Measurements from ENCODE around the gene DPM3. TPM values are rescaled to one million over a fixed set of nuclear protein-coding genes. Genes with fewer than 3 reads are reported as not detected.
A peak's percentile ranks its signal among the peaks of the same experiment; 100 is the strongest.

DPM3 gene
- total and polyA plus RNA-seq, 2 of the 4 experiments (the other 2 are of a cell fraction), result 29.0 to 129 TPM

- peak within 1 kb of the TSS; percentile 98 for H3K4ac ChIP-seq (ENCODE audit: low read depth, low read length)
- peak within 1 kb of the TSS; percentile 94 to 99 for H4K8ac ChIP-seq (ENCODE audit: low read depth in 2 of 2, low read length in 2 of 2)
- H2BK120ac ChIP-seq (ENCODE audit: low read depth, low read length), result peak within 1 kb of the TSS; percentile 82
- H3K4me1 ChIP-seq (ENCODE audit: control insufficient read depth, insufficient read depth, low read length), result peaks cover 8% of the 10 kb centered on the region; the same call in 1 of the 2 replicates
- peak within 1 kb of the TSS; percentile 86 for H3K56ac ChIP-seq (ENCODE audit: extremely low read depth, insufficient read depth, low read length)
- no peaks in the 10 kb centered on the region for H4K20me1 ChIP-seq (ENCODE audit: insufficient read depth, low read length)
- in situ Hi-C loops (cut with MboI; ENCODE audit: low sequenced_read_pairs), result no loop called here
- BruUV-seq (replicated peaks), result no TSS peak
- peak within 1 kb of the TSS; percentile 71; the same call in 1 of the 3 replicates for H2BK15ac ChIP-seq (ENCODE audit: low read depth, low read length)
- H3K23ac ChIP-seq (ENCODE audit: low read depth, low read length), result peak within 1 kb of the TSS; percentile 92; the same call in 1 of the 2 replicates
- peak within 1 kb of the TSS; percentile 90 for H3K9ac ChIP-seq (ENCODE audit: low read depth, low read length)
- peak within 1 kb of the TSS; percentile 98 for H4K91ac ChIP-seq (ENCODE audit: insufficient read depth, low read depth, low read length)
- H3K27ac ChIP-seq (ENCODE audit: insufficient read depth, low read length), result peak within 1 kb of the TSS; percentile 97
- peaks cover 23 to 44% of the 10 kb centered on the region in 2 experiments for H3K79me1 ChIP-seq (ENCODE audit: low read depth in 1 of 2, low read length in 2 of 2)
- H2AK9ac ChIP-seq (replicated peaks; ENCODE audit: low read depth, low read length, poor library complexity), result peak within 1 kb of the TSS; percentile 97
- peak within 1 kb of the TSS; percentile 99 for H2AFZ ChIP-seq (replicated peaks; ENCODE audit: low read length, poor library complexity)
- H3K4me3 ChIP-seq (ENCODE audit: insufficient read depth, low read depth, low read length), result peak within 1 kb of the TSS; percentile 72
- no peaks in the 10 kb centered on the region for H3K27me3 ChIP-seq (ENCODE audit: control insufficient read depth, insufficient read depth, low read length)
- peaks cover 20% of the 10 kb centered on the region; the same call in 1 of the 2 replicates for H3K9me1 ChIP-seq (ENCODE audit: insufficient read depth, low read length)
- intact Hi-C loops (cut with micrococcal nuclease), result loop anchor here (1.0 kb wide), 1 partner anchor 32 kb away; no protein-coding TSS in a partner anchor
- CTCF ChIA-PET, result no interaction called here
- peak within 1 kb of the TSS; percentile 97 for H3K14ac ChIP-seq (replicated peaks; ENCODE audit: low read depth, low read length)
- peaks cover 9% of the 10 kb centered on the region for H3K36me3 ChIP-seq (ENCODE audit: control insufficient read depth, insufficient read depth, low read length)
- POLR2A ChIA-PET (ENCODE audit: unreplicated experiment), result no interaction called here
- H3K18ac ChIP-seq (ENCODE audit: low read depth, low read length), result peak within 1 kb of the TSS; percentile 89
- 0% methylated on average over 40 of the region's 52 CpGs; no CpG with 5 or more reads in 1 of the 2 experiments for WGBS, 2 experiments (ENCODE audit: extremely low coverage in 2 of 2, insufficient read length in 1 of 2)
- H3K4me2 ChIP-seq (ENCODE audit: low read depth, low read length), result peak within 1 kb of the TSS; percentile 88
- peak within 1 kb of the TSS; percentile 91 for H2BK5ac ChIP-seq (ENCODE audit: low read depth, low read length, poor library complexity, severe bottlenecking)
- peak within 1 kb of the TSS; percentile 94 for H4K5ac ChIP-seq (ENCODE audit: low read depth, low read length)
- peak; percentile 91 for DNase-seq
- H2BK20ac ChIP-seq (ENCODE audit: low read depth, low read length), result no peak within 1 kb of the TSS
- peak; percentile 91 for ATAC-seq (ENCODE audit: low read depth)
- peak within 1 kb of the TSS; percentile 92 for H2AK5ac ChIP-seq (ENCODE audit: low read depth, low read length)
- dilution Hi-C loops (cut with HindIII; ENCODE audit: low sequenced_read_pairs, unreplicated experiment), result no loop called here
- no peaks in the 10 kb centered on the region for H3K9me3 ChIP-seq (ENCODE audit: control insufficient read depth, insufficient read depth, low read length)
- TF ChIP-seq RCOR1 (IDR thresholded peaks at IDR 0.05; ENCODE audit: insufficient replicate concordance, low read length) (no peak), MXI1 (IDR thresholded peaks at IDR 0.05; ENCODE audit: borderline replicate concordance, low read depth, low read length) (no peak), MAFK (IDR thresholded peaks at IDR 0.05; ENCODE audit: low read depth, low read length) (no peak), USF2 (IDR thresholded peaks at IDR 0.05; ENCODE audit: low read depth, low read length) (no peak), NFE2L2 (IDR thresholded peaks at IDR 0.05; ENCODE audit: low read depth, low read length) (no peak), BHLHE40 (IDR thresholded peaks at IDR 0.05; ENCODE audit: low read depth, low read length) (peak; percentile 57; the same call in 1 of the 2 replicates), SMC3 (IDR thresholded peaks at IDR 0.05; ENCODE audit: low read depth, low read length) (no peak), RAD21 (IDR thresholded peaks at IDR 0.05; ENCODE audit: low read length) (no peak), CHD1 (IDR thresholded peaks at IDR 0.05; ENCODE audit: low read depth, low read length) (0 out of 2 replicates have a peak, but pooled peaks have one; percentile 81), RFX5 (IDR thresholded peaks at IDR 0.05; ENCODE audit: low read depth, low read length) (no peak), FOS (IDR thresholded peaks at IDR 0.05; ENCODE audit: low read depth, low read length) (no peak), CEBPB (IDR thresholded peaks at IDR 0.05; ENCODE audit: low read depth, low read length) (no peak)
- TF ChIP-seq, protein P1, sequence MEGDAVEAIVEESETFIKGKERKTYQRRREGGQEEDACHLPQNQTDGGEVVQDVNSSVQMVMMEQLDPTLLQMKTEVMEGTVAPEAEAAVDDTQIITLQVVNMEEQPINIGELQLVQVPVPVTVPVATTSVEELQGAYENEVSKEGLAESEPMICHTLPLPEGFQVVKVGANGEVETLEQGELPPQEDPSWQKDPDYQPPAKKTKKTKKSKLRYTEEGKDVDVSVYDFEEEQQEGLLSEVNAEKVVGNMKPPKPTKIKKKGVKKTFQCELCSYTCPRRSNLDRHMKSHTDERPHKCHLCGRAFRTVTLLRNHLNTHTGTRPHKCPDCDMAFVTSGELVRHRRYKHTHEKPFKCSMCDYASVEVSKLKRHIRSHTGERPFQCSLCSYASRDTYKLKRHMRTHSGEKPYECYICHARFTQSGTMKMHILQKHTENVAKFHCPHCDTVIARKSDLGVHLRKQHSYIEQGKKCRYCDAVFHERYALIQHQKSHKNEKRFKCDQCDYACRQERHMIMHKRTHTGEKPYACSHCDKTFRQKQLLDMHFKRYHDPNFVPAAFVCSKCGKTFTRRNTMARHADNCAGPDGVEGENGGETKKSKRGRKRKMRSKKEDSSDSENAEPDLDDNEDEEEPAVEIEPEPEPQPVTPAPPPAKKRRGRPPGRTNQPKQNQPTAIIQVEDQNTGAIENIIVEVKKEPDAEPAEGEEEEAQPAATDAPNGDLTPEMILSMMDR (conservative IDR thresholded peaks at IDR 0.05; ENCODE audit: low read depth, low read length), result 0 out of 2 replicates have a peak, but pooled peaks have one; percentile 24
- TF ChIP-seq, protein P2, sequence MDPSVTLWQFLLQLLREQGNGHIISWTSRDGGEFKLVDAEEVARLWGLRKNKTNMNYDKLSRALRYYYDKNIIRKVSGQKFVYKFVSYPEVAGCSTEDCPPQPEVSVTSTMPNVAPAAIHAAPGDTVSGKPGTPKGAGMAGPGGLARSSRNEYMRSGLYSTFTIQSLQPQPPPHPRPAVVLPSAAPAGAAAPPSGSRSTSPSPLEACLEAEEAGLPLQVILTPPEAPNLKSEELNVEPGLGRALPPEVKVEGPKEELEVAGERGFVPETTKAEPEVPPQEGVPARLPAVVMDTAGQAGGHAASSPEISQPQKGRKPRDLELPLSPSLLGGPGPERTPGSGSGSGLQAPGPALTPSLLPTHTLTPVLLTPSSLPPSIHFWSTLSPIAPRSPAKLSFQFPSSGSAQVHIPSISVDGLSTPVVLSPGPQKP (IDR thresholded peaks at IDR 0.05; ENCODE audit: borderline replicate concordance, low read depth, low read length), result no peak
Observed at GRCh38 chr1:155135415-155136028, 4.8 kb downstream of the DPM3 start, which contains the start of gene SLC50A1. Gene SLC50A1, plus strand, starts transcription at chr1:155135852. Its CDS starts 60 bp downstream, at chr1:155135912.
